ENCODE measurements around the gene BCAS3.

BCAS3 gene

DNA sequence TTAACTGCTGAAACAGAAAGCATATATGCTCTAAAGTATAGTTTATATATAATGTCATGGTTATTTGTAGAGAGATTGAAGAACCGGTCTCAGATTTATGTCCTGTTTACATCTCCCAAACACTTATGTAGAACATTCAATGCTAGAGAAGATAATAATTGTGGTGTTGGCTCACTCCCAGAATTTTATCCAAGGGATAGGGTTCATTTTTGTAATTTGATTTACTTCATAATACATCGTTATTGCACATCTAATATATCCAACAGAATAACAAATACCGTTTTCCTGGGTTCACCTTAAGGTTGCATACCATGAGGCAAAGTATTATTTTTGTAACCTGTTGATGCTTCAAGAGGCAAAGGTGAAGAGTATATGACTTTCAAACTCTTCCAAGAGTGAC lies 519.1 kb downstream of the BCAS3 start:
- no peak for ATAC-seq
- TF ChIP-seq ZFP30 (CRISPR knock-in tag; IDR thresholded peaks at IDR 0.05) (peak; percentile 38; the same call in 1 of the 2 replicates), ZNF70 (CRISPR knock-in tag; IDR thresholded peaks at IDR 0.05) (peak; percentile 63; the same call in 1 of the 2 replicates), PPARA (CRISPR knock-in tag; IDR thresholded peaks at IDR 0.05; ENCODE audit: borderline replicate concordance) (no peak), ISL1 (CRISPR knock-in tag; IDR thresholded peaks at IDR 0.05) (peak; percentile 42), GLIS3 (CRISPR knock-in tag; IDR thresholded peaks at IDR 0.05) (no peak), BACH2 (CRISPR knock-in tag; IDR thresholded peaks at IDR 0.05; ENCODE audit: borderline replicate concordance) (no peak), RARB (CRISPR knock-in tag; IDR thresholded peaks at IDR 0.05) (no peak), ZC3H10 (CRISPR knock-in tag; IDR thresholded peaks at IDR 0.05) (no peak), ZNF565 (CRISPR knock-in tag; conservative IDR thresholded peaks at IDR 0.05; ENCODE audit: low read depth) (peak; percentile 86), CSDC2 (CRISPR knock-in tag; IDR thresholded peaks at IDR 0.05) (peak; percentile 55; the same call in 1 of the 2 replicates), ESRRG (CRISPR knock-in tag; IDR thresholded peaks at IDR 0.05) (no peak), OSR1 (CRISPR knock-in tag; IDR thresholded peaks at IDR 0.05) (no peak), ZNF8 (CRISPR knock-in tag; IDR thresholded peaks at IDR 0.05) (peak; percentile 59; the same call in 1 of the 2 replicates), ARNTL (CRISPR knock-in tag; IDR thresholded peaks at IDR 0.05; ENCODE audit: borderline replicate concordance, low read depth) (0 out of 2 replicates have a peak, but pooled peaks have one; percentile 63), TOX (CRISPR knock-in tag; IDR thresholded peaks at IDR 0.05; ENCODE audit: borderline replicate concordance) (no peak), ZFP3 (CRISPR knock-in tag; IDR thresholded peaks at IDR 0.05) (no peak), PATZ1 (CRISPR knock-in tag; IDR thresholded peaks at IDR 0.05; ENCODE audit: borderline replicate concordance) (no peak), TCF4 (CRISPR knock-in tag; IDR thresholded peaks at IDR 0.05; ENCODE audit: borderline replicate concordance) (no peak), SNAI2 (CRISPR knock-in tag; IDR thresholded peaks at IDR 0.05) (peak; percentile 43), CREB5 (CRISPR knock-in tag; IDR thresholded peaks at IDR 0.05; ENCODE audit: low read depth) (no peak)
- TF ChIP-seq, protein P1, sequence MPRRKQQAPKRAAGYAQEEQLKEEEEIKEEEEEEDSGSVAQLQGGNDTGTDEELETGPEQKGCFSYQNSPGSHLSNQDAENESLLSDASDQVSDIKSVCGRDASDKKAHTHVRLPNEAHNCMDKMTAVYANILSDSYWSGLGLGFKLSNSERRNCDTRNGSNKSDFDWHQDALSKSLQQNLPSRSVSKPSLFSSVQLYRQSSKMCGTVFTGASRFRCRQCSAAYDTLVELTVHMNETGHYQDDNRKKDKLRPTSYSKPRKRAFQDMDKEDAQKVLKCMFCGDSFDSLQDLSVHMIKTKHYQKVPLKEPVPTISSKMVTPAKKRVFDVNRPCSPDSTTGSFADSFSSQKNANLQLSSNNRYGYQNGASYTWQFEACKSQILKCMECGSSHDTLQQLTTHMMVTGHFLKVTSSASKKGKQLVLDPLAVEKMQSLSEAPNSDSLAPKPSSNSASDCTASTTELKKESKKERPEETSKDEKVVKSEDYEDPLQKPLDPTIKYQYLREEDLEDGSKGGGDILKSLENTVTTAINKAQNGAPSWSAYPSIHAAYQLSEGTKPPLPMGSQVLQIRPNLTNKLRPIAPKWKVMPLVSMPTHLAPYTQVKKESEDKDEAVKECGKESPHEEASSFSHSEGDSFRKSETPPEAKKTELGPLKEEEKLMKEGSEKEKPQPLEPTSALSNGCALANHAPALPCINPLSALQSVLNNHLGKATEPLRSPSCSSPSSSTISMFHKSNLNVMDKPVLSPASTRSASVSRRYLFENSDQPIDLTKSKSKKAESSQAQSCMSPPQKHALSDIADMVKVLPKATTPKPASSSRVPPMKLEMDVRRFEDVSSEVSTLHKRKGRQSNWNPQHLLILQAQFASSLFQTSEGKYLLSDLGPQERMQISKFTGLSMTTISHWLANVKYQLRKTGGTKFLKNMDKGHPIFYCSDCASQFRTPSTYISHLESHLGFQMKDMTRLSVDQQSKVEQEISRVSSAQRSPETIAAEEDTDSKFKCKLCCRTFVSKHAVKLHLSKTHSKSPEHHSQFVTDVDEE (CRISPR knock-in tag; IDR thresholded peaks at IDR 0.05): no peak
- TF ChIP-seq, protein P2, sequence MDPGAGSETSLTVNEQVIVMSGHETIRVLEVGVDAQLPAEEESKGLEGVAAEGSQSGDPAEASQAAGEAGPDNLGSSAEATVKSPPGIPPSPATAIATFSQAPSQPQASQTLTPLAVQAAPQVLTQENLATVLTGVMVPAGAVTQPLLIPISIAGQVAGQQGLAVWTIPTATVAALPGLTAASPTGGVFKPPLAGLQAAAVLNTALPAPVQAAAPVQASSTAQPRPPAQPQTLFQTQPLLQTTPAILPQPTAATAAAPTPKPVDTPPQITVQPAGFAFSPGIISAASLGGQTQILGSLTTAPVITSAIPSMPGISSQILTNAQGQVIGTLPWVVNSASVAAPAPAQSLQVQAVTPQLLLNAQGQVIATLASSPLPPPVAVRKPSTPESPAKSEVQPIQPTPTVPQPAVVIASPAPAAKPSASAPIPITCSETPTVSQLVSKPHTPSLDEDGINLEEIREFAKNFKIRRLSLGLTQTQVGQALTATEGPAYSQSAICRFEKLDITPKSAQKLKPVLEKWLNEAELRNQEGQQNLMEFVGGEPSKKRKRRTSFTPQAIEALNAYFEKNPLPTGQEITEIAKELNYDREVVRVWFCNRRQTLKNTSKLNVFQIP (CRISPR knock-in tag; IDR thresholded peaks at IDR 0.05; ENCODE audit: borderline replicate concordance, low read depth): no peak
- TF ChIP-seq, protein P3, sequence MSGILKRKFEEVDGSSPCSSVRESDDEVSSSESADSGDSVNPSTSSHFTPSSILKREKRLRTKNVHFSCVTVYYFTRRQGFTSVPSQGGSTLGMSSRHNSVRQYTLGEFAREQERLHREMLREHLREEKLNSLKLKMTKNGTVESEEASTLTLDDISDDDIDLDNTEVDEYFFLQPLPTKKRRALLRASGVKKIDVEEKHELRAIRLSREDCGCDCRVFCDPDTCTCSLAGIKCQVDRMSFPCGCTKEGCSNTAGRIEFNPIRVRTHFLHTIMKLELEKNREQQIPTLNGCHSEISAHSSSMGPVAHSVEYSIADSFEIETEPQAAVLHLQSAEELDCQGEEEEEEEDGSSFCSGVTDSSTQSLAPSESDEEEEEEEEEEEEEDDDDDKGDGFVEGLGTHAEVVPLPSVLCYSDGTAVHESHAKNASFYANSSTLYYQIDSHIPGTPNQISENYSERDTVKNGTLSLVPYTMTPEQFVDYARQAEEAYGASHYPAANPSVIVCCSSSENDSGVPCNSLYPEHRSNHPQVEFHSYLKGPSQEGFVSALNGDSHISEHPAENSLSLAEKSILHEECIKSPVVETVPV (CRISPR knock-in tag; IDR thresholded peaks at IDR 0.05): no peak

DNA sequence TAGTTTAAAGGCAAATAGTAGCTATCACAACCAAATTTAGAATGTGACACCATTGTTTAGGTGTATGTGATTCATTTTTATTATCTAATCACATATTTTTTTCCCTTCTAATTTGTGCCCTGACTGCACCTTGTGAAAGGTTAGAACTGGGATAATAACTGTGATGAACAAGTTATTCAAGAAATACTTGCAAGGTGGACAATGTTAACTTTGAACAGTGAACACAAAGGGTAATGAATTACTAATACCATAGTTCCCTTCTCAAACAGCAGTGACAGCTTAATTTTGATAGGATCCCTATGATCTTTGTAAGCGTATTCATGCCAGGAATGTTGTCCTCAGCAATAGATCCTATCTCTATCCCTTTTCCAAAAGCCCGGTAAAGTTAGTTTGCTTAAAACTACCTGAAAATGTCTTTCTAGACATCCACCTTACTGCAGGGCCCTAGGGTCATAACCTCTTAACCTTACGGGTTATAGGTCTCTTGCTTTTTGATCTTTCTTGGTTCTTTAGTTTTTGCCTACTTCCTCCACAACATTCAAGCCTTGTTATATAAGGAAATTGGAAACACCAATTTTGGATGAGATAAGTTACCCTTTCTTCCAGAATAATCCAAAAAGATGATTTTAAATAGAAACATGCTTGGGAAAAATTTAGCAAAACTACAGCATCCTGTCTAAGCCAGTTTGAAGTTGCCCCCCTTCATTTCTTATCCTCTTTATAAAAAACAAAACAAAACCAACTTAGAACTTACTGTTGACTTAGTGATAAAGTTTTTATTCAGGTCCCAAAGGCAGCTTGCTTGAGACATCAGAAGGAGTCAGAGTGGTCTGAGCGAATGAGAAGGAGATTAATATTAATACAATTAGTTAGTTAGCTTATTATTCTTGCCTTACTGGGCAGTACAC lies 522.0 kb downstream of the BCAS3 start:
- no peak for ATAC-seq
- TF ChIP-seq ESRRG (CRISPR knock-in tag; IDR thresholded peaks at IDR 0.05) (no peak), TCF4 (CRISPR knock-in tag; IDR thresholded peaks at IDR 0.05; ENCODE audit: borderline replicate concordance) (no peak), ISL1 (CRISPR knock-in tag; IDR thresholded peaks at IDR 0.05) (no peak), PPARA (CRISPR knock-in tag; IDR thresholded peaks at IDR 0.05; ENCODE audit: borderline replicate concordance) (no peak)
- TF ChIP-seq, protein P3 (CRISPR knock-in tag; IDR thresholded peaks at IDR 0.05): no peak
- TF ChIP-seq, protein P1 (CRISPR knock-in tag; IDR thresholded peaks at IDR 0.05): no peak
- TF ChIP-seq, protein P2 (CRISPR knock-in tag; IDR thresholded peaks at IDR 0.05; ENCODE audit: borderline replicate concordance, low read depth): no peak
